ENCODE data around the gene MACC1.

DNA sequence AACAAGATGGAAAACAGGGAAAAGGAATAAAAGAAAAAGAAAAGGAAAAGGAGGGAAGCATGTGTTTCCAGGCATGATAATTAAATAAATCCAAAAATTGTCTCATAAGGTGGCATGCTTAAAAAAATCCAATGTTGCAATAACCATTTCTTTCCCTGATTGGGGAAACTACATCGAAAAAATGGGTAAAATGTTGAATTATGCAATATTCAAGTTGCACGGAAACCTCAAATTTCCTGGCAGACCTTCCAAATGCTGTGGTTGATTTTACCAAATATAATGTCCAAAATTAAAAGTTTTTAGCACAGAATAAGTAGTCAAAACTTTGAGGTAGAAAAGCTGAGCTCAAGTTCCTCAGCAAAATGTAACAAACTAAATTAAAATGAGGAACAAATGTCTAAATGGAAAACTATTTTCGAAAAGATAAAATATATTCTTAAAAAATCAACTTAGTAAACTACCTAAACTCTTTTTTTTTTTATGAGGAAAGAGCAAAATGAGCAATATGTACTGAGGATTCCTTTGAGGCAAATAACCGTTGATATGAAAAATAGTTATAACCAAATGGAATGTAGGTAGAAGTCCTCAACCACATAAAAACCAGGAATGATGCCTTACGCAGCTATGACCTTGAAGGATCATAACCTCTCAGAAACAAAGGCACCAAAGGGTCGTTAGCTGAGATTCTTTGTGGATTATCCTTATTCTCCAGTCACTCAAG lies 52.6 kb downstream of the MACC1 start:
- TF ChIP-seq, protein P1, sequence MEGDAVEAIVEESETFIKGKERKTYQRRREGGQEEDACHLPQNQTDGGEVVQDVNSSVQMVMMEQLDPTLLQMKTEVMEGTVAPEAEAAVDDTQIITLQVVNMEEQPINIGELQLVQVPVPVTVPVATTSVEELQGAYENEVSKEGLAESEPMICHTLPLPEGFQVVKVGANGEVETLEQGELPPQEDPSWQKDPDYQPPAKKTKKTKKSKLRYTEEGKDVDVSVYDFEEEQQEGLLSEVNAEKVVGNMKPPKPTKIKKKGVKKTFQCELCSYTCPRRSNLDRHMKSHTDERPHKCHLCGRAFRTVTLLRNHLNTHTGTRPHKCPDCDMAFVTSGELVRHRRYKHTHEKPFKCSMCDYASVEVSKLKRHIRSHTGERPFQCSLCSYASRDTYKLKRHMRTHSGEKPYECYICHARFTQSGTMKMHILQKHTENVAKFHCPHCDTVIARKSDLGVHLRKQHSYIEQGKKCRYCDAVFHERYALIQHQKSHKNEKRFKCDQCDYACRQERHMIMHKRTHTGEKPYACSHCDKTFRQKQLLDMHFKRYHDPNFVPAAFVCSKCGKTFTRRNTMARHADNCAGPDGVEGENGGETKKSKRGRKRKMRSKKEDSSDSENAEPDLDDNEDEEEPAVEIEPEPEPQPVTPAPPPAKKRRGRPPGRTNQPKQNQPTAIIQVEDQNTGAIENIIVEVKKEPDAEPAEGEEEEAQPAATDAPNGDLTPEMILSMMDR (conservative IDR thresholded peaks at IDR 0.05 in 1 of 2, IDR thresholded peaks at IDR 0.05 in 1 of 2; ENCODE audit: extremely low read depth in 1 of 2, insufficient read depth in 1 of 2, low read depth in 1 of 2, low read length in 2 of 2) = no peak
- no peak for TF ChIP-seq EZH2 (IDR thresholded peaks at IDR 0.05; ENCODE audit: borderline replicate concordance, low read length)

Measured in mammary epithelial cell (primary cell).